CD4-positive, alpha-beta memory T cell (primary cell): Measurements from ENCODE around the gene ABI1. TPM values are rescaled to one million over a fixed set of nuclear protein-coding genes. Genes with fewer than 3 reads are reported as not detected.

Experiments used
- CTCF ChIA-PET: fragments of 350-600 bp; sonication (Branson Sonifier 250); formaldehyde crosslinking; loops from one replicate; lab custom pipeline; 2021; ENCODE audit warnings: inconsistent platforms; ENCODE audit not compliant: partially characterized antibody; lab: Charles Lee
- POLR2A ChIA-PET: fragments of 350-600 bp; sonication (Branson Sonifier 250); formaldehyde crosslinking; loops from one replicate; lab custom pipeline; 2021; ENCODE audit not compliant: partially characterized antibody; lab: Charles Lee
- DNase-seq, 5 donors: peaks; one replicate each; pipeline versions ENCODE4 v3.0.0 to v3.0.0-alpha.2; 2020 to 2022; ENCODE audit warnings: mixed read lengths in 1 of 5
- H3K27ac ChIP-seq: one replicate; pipeline ENCODE4 v1.7.0; 2013; ENCODE audit warnings: low read depth, low read length
- H3K27me3 ChIP-seq: 2 replicates; pipeline ENCODE4 v1.7.0; 2013; ENCODE audit warnings: mild to moderate bottlenecking, low read length, moderate library complexity; ENCODE audit not compliant: insufficient read depth
- H3K36me3 ChIP-seq: 2 replicates; pipeline ENCODE4 v1.7.0; 2013; ENCODE audit warnings: mild to moderate bottlenecking, low read length, moderate library complexity; ENCODE audit not compliant: insufficient read depth
- H3K4me1 ChIP-seq: 2 replicates; pipeline ENCODE4 v1.7.0; 2013; ENCODE audit warnings: mild to moderate bottlenecking, low read length, moderate library complexity; ENCODE audit not compliant: insufficient read depth
- H3K4me3 ChIP-seq, 2 donors: one replicate each; pipeline ENCODE4 v1.7.0; 2013; ENCODE audit warnings: low read length in 2 of 2, mild to moderate bottlenecking in 1 of 2
- H3K9me3 ChIP-seq, 2 donors: one replicate each; pipeline ENCODE4 v1.7.0; 2013; ENCODE audit warnings: low read length in 2 of 2, control low read depth in 1 of 2; ENCODE audit not compliant: control insufficient read depth in 1 of 2
- H3K27ac Mint-ChIP-seq, 7 donors: one replicate each; pipeline ENCODE4 v1.8.0; 2020 to 2021; ENCODE audit warnings: mixed read lengths in 7 of 7, mild to moderate bottlenecking in 6 of 7, inconsistent platforms in 3 of 7, moderate library complexity in 3 of 7
- H3K27me3 Mint-ChIP-seq, 2 donors: one replicate each; pipeline ENCODE4 v1.8.0; 2020 to 2021; ENCODE audit warnings: mixed read lengths in 2 of 2
- H3K36me3 Mint-ChIP-seq, 2 donors: one replicate each; pipeline ENCODE4 v1.8.0; 2020 to 2021; ENCODE audit warnings: mixed read lengths in 2 of 2, inconsistent platforms in 1 of 2, mild to moderate bottlenecking in 1 of 2
- H3K4me1 Mint-ChIP-seq, 4 donors: one replicate each; pipeline ENCODE4 v1.8.0; 2020 to 2021; ENCODE audit warnings: mixed read lengths in 4 of 4, mild to moderate bottlenecking in 1 of 4
- H3K4me3 Mint-ChIP-seq, 8 donors: one replicate each; pipeline ENCODE4 v1.8.0; 2020 to 2021; ENCODE audit warnings: mixed read lengths in 8 of 8, mild to moderate bottlenecking in 7 of 8, moderate library complexity in 6 of 8, inconsistent platforms in 3 of 8
- H3K9me3 Mint-ChIP-seq, 8 donors: one replicate each; pipeline ENCODE4 v1.8.0; 2020 to 2021; ENCODE audit warnings: mixed read lengths in 8 of 8, mild to moderate bottlenecking in 5 of 8, inconsistent platforms in 3 of 8, moderate library complexity in 1 of 8
- intact Hi-C: fragments of 100-400 bp; cut with micrococcal nuclease; formaldehyde crosslinking; loops from one replicate; pipeline ENCODE4 v1.15.1; 2023
- polyA plus RNA-seq, 2 donors: library from polyadenylated mRNA; unstranded; fragments of 300-500 nt; fragmentation: Illumina TruSeq; gene quantifications; one replicate each; pipeline ENCODE4 v1.2.3, GENCODE V29; 2021
- total RNA-seq, 2 experiments: library from RNA; stranded (reverse); gene quantifications; one replicate each; pipeline ENCODE4 v1.2.3, GENCODE V29; 2021

The ABI1 gene
- total and polyA plus RNA-seq, 4 experiments from 2014 or later, result 62.2 to 87.6 (median 71.4) TPM

DNA sequence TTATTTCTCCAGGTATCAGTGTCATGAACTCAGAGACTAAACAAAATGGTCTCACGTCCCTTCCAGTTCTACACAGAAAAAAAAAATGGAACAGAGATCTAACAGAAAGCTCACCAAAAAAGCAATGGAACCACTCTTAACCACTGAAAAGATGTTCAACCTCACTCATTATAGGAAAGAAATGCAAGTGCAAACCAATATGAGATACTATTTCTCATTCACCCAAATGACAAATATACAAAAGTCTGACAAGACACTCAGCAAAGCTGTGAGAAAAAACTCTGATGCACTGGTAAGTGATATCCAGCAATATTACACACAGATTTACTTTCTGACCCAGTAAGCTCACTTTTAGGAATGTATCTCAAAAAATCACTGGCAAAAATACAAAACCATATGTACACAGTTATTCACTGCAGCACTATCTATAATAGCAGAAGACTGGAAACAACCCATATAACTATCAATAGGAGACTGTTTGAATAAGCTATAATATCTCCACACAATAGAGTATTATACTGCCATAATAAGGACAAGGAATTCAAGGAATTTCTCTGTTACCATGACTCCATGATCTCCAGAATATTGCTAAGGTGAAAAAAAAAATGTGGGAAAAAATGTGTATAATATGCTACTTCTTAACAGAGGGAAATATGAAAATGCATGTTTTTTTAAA, 36.6 kb downstream of the ABI1 start:
- POLR2A ChIA-PET, result interaction anchor here (1.4 kb wide), 1 partner anchor 13 kb away, joined by 5 read pairs; no protein-coding TSS in a partner anchor
- intact Hi-C loops, result loop anchor here (5.0 kb wide), 1 partner anchor 33 kb away; no protein-coding TSS in a partner anchor
- CTCF ChIA-PET, result no interaction called here
- H3K36me3 Mint-ChIP-seq, result peaks cover 25 to 28% of the 10 kb centered on the region in 2 donors
- no peaks in the 10 kb centered on the region for H3K27me3 Mint-ChIP-seq
- H3K4me1 Mint-ChIP-seq, result peaks cover 48 to 77% (median 60%) of the 10 kb centered on the region in 4 donors
- Histone ChIP-seq H3K27ac (no peak overlapping the region), H3K9me3 (no peaks in the 10 kb centered on the region), H3K4me1 (peaks cover 49% of the 10 kb centered on the region), H3K36me3 (no peaks in the 10 kb centered on the region), H3K27me3 (no peaks in the 10 kb centered on the region), H3K4me3 (no peak overlapping the region)
- no peak for DNase-seq
- H3K4me3 Mint-ChIP-seq, result peak overlapping the region in 4 of 8 donors; percentile 17 to 34 (median 26)
- H3K9me3 Mint-ChIP-seq, result peaks cover 0 to 3% (median 0%) of the 10 kb centered on the region in 8 donors
- H3K27ac Mint-ChIP-seq, result peak overlapping the region in 5 of 7 donors; percentile 1 to 43 (median 32)

DNA sequence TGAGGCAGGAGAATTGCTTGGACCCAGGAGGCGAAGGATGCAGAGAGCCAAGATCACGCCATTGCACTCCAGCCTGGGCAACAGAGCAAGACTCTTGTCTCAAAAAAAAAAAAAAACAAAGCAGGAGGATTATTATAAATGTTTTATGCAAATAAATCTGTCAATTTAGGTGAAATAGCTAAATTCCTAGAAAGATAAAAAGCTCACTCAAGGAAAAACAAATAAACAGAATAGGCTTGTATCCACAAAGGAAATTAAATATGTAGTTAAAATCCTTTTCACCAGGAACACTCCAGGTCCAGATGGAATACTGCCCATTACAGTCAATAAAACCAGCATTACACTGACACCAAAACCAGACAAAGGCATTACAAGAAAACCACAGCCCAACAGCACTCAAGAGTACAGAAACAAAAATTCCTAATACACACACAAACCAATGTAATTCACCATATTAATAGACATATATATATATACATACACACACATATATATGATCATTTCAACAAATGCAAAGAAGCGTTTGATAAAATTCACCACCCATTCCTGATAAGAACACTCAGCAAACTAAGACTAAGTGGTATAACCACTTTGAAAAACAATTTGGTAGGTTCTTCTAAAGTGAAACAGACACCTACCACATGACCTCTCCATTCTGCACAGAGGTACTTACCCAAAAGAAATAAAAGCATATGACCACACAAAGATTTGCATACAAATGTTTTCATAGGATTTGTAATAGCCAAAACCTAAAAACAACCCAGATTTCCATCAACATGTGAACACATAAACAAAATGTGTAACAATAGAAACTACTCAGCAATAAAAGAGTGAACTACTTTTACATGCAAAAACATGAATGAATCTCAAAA, 38.8 kb downstream of the ABI1 start:
- Mint-ChIP-seq H3K4me1 (peaks cover 50 to 74% (median 58%) of the 10 kb centered on the region in 4 donors), H3K27ac (peak overlapping the region in 1 of 7 donors; percentile 48), H3K4me3 (no peak overlapping the region)

DNA sequence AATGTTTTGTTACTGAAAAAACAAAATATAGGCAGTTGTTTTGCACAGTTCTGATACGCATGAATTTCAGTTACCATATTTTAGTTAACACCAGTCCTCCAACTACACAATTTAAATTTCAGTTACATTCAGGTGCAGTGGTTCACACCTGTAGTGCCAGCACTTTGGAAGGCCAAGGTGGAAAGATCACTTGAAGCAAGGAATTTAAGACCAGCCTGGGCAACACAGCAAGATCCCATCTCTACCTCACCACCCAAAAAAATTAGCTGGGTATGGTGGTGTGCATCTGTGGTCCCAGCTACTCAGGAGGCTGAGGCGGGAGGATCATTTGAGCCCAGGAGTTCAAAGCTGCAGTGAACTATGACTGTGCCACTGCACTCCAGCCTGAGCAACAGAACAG, 45.3 kb downstream of the ABI1 start:
- Histone ChIP-seq H3K9me3 (no peaks in the 10 kb centered on the region), H3K4me1 (peaks cover 66% of the 10 kb centered on the region), H3K4me3 (no peak overlapping the region), H3K27me3 (no peaks in the 10 kb centered on the region), H3K36me3 (no peaks in the 10 kb centered on the region), H3K27ac (no peak overlapping the region)
- CTCF ChIA-PET, result interaction anchor here (1.0 kb wide), 1 partner anchor 90 kb away, joined by 4 read pairs; no protein-coding TSS in a partner anchor
- Mint-ChIP-seq H3K36me3 (peaks cover 11 to 35% of the 10 kb centered on the region in 2 donors), H3K27me3 (no peaks in the 10 kb centered on the region), H3K27ac (peak overlapping the region in 1 of 7 donors; percentile 42), H3K4me3 (no peak overlapping the region), H3K9me3 (no peaks in the 10 kb centered on the region), H3K4me1 (peaks cover 42 to 76% (median 59%) of the 10 kb centered on the region in 4 donors)
- intact Hi-C loops, result no loop called here
- POLR2A ChIA-PET, result no interaction called here
- DNase-seq, result no peak

More for the DNA sequence above, 38.8 kb downstream of the ABI1 start:
- H3K36me3 Mint-ChIP-seq, result peaks cover 25 to 37% of the 10 kb centered on the region in 2 donors
- intact Hi-C loops, result loop anchor here (5.0 kb wide), 1 partner anchor 35 kb away; no protein-coding TSS in a partner anchor
- no peak overlapping the region for H3K4me3 ChIP-seq
- H3K4me1 ChIP-seq, result peaks cover 58% of the 10 kb centered on the region
- H3K36me3 ChIP-seq, result no peaks in the 10 kb centered on the region
- no peaks in the 10 kb centered on the region for H3K9me3 ChIP-seq
- DNase-seq, result no peak
- H3K27me3 ChIP-seq, result no peaks in the 10 kb centered on the region
- no peaks in the 10 kb centered on the region for H3K27me3 Mint-ChIP-seq
- POLR2A ChIA-PET, result no interaction called here
- peaks cover 0 to 3% (median 0%) of the 10 kb centered on the region in 8 donors for H3K9me3 Mint-ChIP-seq
- H3K27ac ChIP-seq, result no peak overlapping the region
- CTCF ChIA-PET, result interaction anchor here (1.4 kb wide), 1 partner anchor 28 kb away, joined by 3 read pairs; no protein-coding TSS in a partner anchor

DNA sequence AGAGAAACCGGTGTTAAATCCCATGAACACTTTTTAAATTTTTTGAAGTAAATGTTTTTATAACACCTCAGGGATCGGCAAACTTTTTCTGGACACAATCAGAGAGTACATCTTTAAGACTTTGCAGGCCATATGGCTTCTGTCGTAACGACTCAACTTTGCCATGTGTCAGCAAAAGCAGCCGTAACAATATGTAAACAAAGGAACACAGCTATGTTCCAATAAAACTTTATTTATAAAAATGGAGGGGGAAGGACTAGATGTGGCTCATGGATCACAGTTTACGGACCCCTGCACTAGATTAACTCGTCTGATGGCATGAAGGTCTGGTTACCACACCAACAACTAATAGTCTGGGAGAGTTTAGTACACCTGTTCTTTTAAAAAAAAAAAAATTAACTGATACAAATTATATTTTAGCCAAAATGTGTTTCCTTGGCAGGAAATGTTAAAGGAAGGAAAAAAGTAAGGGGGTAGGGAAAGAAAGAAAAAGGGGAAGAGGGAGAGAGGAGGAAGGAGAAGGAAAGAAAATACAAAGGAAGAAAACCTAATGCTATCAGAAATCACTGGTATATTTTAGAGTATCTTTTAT, 50.2 kb downstream of the ABI1 start:
- intact Hi-C loops, result no loop called here
- peaks cover 42 to 76% (median 61%) of the 10 kb centered on the region in 4 donors for H3K4me1 Mint-ChIP-seq

DNA sequence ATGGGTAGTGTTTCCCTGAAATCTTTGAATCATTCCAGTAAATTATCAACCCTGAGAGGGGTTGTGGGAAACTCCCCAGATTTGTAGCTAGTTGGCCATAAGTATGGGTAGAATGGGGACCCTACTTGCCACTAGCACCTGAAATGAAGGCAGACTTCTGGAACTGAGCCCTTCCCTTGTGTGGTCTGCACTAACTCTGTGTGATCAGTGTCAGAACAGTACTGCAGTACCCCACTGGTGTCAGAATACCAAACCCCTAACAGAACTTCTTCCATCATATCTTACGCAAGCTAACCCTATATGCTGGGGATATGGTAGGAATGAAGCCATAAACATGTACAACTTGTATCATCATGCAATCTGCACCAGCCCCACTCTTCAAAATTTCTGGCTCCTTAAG, 50.8 kb downstream of the ABI1 start:
- no peaks in the 10 kb centered on the region for H3K27me3 ChIP-seq
- no peak overlapping the region for H3K27ac ChIP-seq
- peak overlapping the region in 1 of 7 donors; percentile 42 for H3K27ac Mint-ChIP-seq
- no peaks in the 10 kb centered on the region for H3K36me3 ChIP-seq
- no peaks in the 10 kb centered on the region for H3K9me3 Mint-ChIP-seq
- peak overlapping the region in 1 of 8 donors; percentile 37 for H3K4me3 Mint-ChIP-seq
- H3K36me3 Mint-ChIP-seq, result peaks cover 11 to 17% of the 10 kb centered on the region in 2 donors
- H3K9me3 ChIP-seq, result no peaks in the 10 kb centered on the region
- H3K4me1 Mint-ChIP-seq, result peaks cover 44 to 76% (median 63%) of the 10 kb centered on the region in 4 donors
- CTCF ChIA-PET, result interaction anchor here (1.0 kb wide), 1 partner anchor 29 kb away, joined by 3 read pairs; no protein-coding TSS in a partner anchor
- no peaks in the 10 kb centered on the region for H3K27me3 Mint-ChIP-seq
- H3K4me3 ChIP-seq, result no peak overlapping the region
- DNase-seq, result no peak
- intact Hi-C loops, result no loop called here
- POLR2A ChIA-PET, result no interaction called here
- peaks cover 68% of the 10 kb centered on the region for H3K4me1 ChIP-seq

More for the DNA sequence above, 50.2 kb downstream of the ABI1 start:
- H3K4me3 ChIP-seq, result no peak overlapping the region
- ChIA-PET POLR2A (no interaction called here), CTCF (no interaction called here)
- DNase-seq, result no peak
- no peaks in the 10 kb centered on the region for H3K9me3 Mint-ChIP-seq
- H3K4me3 Mint-ChIP-seq, result no peak overlapping the region
- H3K36me3 ChIP-seq, result no peaks in the 10 kb centered on the region
- peaks cover 63% of the 10 kb centered on the region for H3K4me1 ChIP-seq
- H3K27ac ChIP-seq, result no peak overlapping the region
- no peaks in the 10 kb centered on the region for H3K27me3 ChIP-seq
- no peaks in the 10 kb centered on the region for H3K27me3 Mint-ChIP-seq
- H3K9me3 ChIP-seq, result no peaks in the 10 kb centered on the region
- H3K27ac Mint-ChIP-seq, result no peak overlapping the region
- H3K36me3 Mint-ChIP-seq, result peaks cover 11 to 17% of the 10 kb centered on the region in 2 donors

DNA sequence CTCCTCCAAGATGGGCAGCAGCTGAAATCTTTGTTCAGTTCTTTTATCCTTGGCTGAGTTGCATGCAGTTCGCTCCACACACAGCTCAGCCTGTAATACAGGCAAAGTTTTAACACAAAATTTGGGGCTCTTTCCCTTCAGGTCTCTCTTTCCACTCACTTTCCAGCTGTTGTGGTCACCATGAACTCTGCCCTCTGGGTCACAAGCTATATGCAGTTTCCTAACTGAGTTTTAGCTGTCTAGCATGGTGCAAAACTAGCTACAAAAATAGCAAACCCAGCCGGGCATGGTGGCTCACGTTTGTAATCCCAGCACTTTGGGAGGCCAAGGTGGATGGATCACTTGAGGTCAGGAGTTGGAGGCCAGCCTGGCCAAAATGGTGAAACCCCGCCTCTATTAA, 53.2 kb downstream of the ABI1 start:
- peaks cover 71% of the 10 kb centered on the region for H3K4me1 ChIP-seq
- Mint-ChIP-seq H3K4me1 (peaks cover 57 to 78% (median 67%) of the 10 kb centered on the region in 4 donors), H3K36me3 (peaks cover 11 to 14% of the 10 kb centered on the region in 2 donors), H3K27ac (no peak overlapping the region), H3K27me3 (no peaks in the 10 kb centered on the region), H3K4me3 (peak overlapping the region in 2 of 8 donors; percentile 34 to 60), H3K9me3 (no peaks in the 10 kb centered on the region)
- H3K36me3 ChIP-seq, result no peaks in the 10 kb centered on the region
- DNase-seq, result no peak
- POLR2A ChIA-PET, result no interaction called here
- no peaks in the 10 kb centered on the region for H3K9me3 ChIP-seq
- intact Hi-C loops, result no loop called here
- no peaks in the 10 kb centered on the region for H3K27me3 ChIP-seq
- CTCF ChIA-PET, result interaction anchor here (1.0 kb wide), 1 partner anchor 9 kb away, joined by 3 read pairs; no protein-coding TSS in a partner anchor
- no peak overlapping the region for H3K27ac ChIP-seq
- no peak overlapping the region for H3K4me3 ChIP-seq
